GM18505 (cell line): ENCODE results near the gene LYPLAL1.
"Not testable (repeated sequence)": the region's sequence is repeated elsewhere in the genome, so short reads cannot be mapped to it uniquely, and the experiment has no call there.

Experiments used
- ATAC-seq: cut with Tn5 transposase; IDR thresholded peaks from one replicate; pipeline ENCODE4 v1.9.1; 2021; ENCODE audit not compliant: unreplicated experiment
- POLR2A ChIP-seq: IDR thresholded peaks from 4 replicates; pipeline ENCODE4 v1.6.1; 2011; ENCODE audit warnings: borderline replicate concordance; ENCODE audit not compliant: insufficient read depth, insufficient read length; ENCODE audit errors: extremely low read depth

LYPLAL1 gene

DNA sequence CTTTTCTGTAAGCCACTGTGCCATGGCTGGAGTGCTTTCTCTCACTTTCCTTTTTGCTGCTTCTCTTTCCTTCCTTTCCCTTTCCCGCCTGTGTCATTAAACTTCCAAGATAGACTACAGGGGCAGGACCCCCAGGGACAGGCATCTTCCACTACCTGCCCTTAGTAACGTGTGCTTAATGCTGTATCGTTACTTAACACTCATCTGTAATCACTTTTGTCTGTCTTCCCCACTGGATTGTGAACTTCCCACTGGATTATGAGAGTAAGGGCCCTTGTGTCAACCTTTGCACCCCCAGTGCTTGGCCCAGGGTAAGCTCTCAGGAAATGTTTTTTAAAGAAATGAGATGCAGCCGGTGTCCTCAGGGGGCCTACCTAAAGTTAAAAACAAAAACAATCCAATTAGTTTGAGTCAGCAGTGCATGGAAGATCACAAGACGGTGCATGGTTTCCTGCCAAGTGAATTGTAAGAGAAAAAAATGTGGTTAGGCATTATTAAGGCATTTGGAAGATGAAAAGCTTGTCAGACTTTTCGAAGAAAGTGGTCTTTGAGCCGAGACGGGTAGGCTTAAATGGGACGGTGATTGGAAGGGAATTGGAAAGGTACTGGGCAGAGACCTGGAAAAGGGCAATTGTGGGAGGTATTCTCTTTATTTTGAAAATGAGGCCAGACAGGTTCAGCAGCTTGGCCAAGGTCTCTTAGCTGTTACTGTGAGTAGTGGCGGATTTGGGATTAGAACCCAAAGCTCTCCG is 958 bp downstream of the LYPLAL1 start:
- TF ChIP-seq POLR2A, result no peak
- ATAC-seq, result peak; percentile 34

DNA sequence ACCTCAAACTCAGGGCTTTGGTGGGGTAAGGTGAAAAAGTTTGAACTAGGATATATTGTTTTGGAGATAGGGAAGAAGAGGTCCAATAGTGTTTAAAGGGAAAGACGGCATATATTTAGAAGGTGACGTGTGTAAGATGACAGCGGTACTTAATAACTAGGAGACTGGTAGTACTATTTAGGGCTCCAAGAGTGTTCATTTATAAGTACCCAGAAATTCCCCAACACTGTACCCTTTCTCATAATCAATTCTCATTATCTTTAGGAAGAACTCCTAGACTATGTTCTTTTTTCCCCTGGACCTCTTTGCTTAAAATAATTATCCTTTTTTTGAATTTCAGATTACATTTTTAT is 1.5 kb downstream of the LYPLAL1 start:
- ATAC-seq, result no peak
- TF ChIP-seq POLR2A, result peak; percentile 22

GRCh38 chr1:219176168-219176567 is 2.5 kb downstream of the LYPLAL1 start:
- no peak for TF ChIP-seq POLR2A
- ATAC-seq, result no peak

DNA sequence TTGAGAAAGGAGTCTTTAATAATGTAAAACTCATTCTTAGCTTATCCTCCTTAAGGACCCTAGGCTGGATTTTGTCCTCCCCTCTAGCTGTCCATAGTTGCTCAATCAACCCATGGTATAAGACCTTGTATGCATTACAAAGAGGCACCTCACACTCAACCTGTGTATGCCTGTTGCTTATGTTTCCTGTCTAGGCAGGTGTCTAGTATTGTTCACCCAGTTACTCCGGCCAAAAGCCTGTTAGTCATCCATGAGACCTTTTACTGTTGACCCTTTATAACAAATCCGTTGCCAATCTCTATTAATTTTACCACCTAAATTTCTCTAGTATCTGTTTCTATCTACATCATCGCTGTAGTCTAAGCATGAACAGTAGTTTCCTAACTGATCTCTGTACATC is 3.7 kb downstream of the LYPLAL1 start:
- peak; percentile 35 for ATAC-seq

DNA sequence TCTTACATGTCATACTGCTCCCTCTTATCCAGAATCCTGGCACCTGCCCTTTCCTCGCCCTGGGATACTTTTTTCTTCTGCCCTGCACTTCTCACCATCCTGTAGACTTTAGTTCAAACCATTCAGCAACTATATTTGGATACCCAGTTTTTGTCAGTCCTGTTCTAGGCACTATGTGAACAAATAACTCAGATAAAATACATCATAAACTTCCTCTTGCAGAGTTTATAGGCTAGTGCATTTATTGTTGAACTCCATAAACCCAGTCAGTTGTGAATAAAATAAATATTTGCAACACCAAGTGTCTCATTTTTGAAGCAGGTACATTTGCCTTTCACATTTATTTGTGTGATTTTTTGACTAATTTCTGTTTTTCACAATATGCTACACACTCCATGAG is 4.3 kb downstream of the LYPLAL1 start:
- no peak for ATAC-seq
- TF ChIP-seq POLR2A, result no peak

More for the DNA sequence above, 3.7 kb downstream of the LYPLAL1 start:
- no peak for TF ChIP-seq POLR2A

DNA sequence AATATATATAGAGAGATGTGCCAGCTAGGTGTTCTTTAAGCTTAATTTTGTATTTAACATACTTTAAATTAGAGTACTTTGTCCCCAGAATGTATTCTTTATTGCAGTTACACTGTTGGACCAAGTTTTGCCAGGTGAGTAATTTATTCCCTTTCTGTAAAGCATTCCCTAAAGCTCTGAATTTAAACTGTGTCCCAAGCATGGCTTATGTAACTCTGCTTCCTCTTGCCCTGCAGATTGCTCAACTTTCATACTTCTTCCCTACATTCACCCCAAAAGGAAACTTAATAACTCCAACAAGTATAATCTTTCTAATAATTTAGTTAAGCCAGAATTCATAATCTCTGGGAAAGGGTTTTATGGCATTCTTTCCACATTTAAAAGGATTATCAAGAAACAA is 5.6 kb downstream of the LYPLAL1 start:
- no peak for TF ChIP-seq POLR2A
- no peak for ATAC-seq

GRCh38 chr1:219184337-219184736 is 10.7 kb downstream of the LYPLAL1 start:
- TF ChIP-seq POLR2A, result no peak
- ATAC-seq, result no peak

- TF ChIP-seq POLR2A, result no peak
- no peak for ATAC-seq
These were observed 11.9 kb downstream of the LYPLAL1 start for GRCh38 chr1:219185486-219186117.

GRCh38 chr1:219188331-219188803 is 14.7 kb downstream of the LYPLAL1 start:
- TF ChIP-seq POLR2A, result no peak
- peak; percentile 45 for ATAC-seq

DNA sequence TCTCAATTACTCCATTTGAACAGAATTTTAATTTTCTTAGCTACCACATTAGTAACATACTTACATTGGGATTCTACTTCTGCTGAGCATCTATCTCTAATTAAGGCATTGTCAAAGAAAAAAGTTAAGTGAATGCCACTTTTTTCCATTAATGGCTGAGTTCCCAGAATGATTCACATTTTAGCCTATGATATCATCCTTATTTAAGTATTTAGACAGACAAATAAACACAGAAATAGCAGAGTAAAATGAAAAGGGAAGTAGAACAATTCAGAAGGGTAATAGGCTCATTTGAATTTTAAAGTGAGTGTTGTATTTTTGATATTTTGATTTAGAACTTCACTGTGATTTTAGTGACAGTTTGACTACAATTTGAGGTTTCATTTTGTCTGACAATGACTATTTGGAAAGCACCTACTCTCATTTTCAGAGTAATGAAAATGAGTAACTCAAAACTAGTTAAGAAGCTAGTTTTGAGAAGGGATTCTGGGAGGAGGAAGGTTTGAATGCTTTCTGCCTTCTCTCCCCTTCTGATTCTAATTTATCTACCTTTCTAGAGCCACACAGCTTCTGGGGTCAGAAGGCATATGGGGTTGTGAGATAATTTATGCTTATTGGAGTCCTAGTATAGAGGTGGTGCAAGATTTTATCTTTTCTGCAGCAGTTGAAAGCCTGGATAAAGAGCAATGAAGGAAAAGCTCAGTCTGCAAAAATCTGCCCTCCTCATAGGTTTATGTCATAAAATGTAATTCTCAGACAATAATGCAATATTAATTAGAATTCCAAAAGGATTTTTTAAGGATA is 15.5 kb downstream of the LYPLAL1 start:
- no peak for TF ChIP-seq POLR2A
- peak; percentile 56 for ATAC-seq

DNA sequence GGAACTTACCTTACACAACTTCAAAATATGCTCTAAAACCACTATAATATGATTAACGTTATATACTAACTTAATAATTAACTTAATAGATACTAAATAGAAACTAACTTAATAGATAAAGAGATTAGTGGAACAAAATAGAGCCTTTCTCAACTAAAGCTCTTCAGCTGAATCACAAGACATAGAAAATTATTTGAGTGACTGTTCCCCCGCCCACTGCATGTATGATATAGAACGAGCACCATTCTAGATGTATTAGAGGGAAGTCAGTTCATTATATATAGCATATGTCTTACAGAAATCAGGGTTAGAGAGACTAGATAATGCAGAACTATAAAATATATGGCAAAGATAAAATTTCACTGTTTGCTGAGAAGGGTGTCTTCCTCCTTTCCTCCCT is 16.3 kb downstream of the LYPLAL1 start:
- TF ChIP-seq POLR2A, result no peak
- no peak for ATAC-seq

- TF ChIP-seq POLR2A, result no peak
- no peak for ATAC-seq
These were observed 16.9 kb downstream of the LYPLAL1 start for GRCh38 chr1:219190605-219191004.

DNA sequence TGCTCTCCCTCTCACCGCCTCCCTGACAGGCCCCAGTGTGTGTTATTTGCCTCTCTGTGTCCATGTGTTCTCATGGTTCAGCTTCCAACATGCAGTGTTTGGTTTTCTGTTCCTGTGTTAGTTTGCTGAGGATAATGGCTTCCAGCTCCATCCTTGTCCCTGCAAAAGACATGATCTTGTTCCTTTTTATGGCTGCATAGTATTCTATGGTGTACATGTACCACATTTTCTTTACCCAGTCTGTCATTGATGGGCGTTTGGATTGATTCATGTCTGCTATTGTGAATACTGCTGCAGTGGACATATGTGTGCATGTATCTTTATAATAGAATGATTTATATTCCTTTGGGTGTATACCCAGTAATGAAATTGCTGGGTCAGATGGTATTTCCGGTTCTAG is 22.2 kb downstream of the LYPLAL1 start:
- ATAC-seq, result not testable (repeated sequence)

DNA sequence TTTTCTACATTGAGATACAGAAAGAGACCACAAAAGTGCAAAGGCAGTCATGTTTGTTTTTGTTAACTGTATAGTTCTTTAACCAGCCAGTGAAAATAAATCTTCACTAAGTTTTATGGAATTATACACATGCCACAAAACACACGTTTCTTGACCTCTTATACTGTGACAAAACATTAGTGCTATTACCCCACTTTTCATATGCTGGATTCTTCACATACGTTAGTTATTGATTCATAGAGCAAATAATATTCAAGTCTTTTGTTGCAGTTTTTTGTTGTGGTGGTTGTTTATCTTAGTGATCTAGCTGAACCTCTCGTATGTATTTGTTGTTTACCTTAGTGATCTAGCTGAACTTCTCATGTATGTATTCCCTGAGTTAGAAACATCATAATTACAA is 28.0 kb downstream of the LYPLAL1 start:
- no peak for TF ChIP-seq POLR2A
- no peak for ATAC-seq
